ENCODE measurements around the gene ANP32B. TPM values are rescaled to one million over a fixed set of nuclear protein-coding genes. Genes with fewer than 3 reads are reported as not detected.

Gene ANP32B
- total and polyA plus RNA-seq, 2 donors (not counting 1 experiment from before 2014, with no cell fraction given), result 17.6 to 138 TPM

- peak overlapping the region; percentile 11 for H3K4me3 Mint-ChIP-seq
- Histone ChIP-seq H3K9ac (ENCODE audit: low read length) (no peak overlapping the region), H3K79me2 (ENCODE audit: control insufficient read depth, insufficient read depth, low read length) (peaks cover 77% of the 10 kb centered on the region), H3K9me3 (ENCODE audit: control extremely low read depth in 1 of 3, control insufficient read depth in 2 of 3, insufficient read depth in 1 of 3, low read length in 2 of 3) (peaks cover 0 to 6% (median 0%) of the 10 kb centered on the region in 3 donors), H3K4me1 (ENCODE audit: control insufficient read depth in 2 of 2, insufficient read depth in 2 of 2, low read length in 2 of 2) (peaks cover 45 to 52% of the 10 kb centered on the region in 2 donors), H3K4me2 (replicated peaks; ENCODE audit: low read depth, low read length, poor library complexity, severe bottlenecking) (peak overlapping the region; percentile 4), H4K20me1 (ENCODE audit: control insufficient read depth, insufficient read depth, low read length, poor library complexity, severe bottlenecking) (no peaks in the 10 kb centered on the region), H3K27ac (ENCODE audit: low read length in 2 of 2) (no peak overlapping the region), H2AFZ (ENCODE audit: insufficient read depth, low read depth, low read length, poor library complexity, severe bottlenecking) (no peak overlapping the region), H3K4me3 (ENCODE audit: control extremely low read depth in 1 of 5, extremely low read depth in 1 of 5, insufficient read depth in 1 of 5, low read depth in 2 of 5, low read length in 4 of 5) (no peak overlapping the region), H3K36me3 (replicated peaks in 1 of 2; ENCODE audit: control extremely low read depth in 1 of 2, control insufficient read depth in 1 of 2, extremely low read depth in 1 of 2, insufficient read depth in 2 of 2, low read length in 1 of 2) (no peaks in the 10 kb centered on the region), H3K27me3 (replicated peaks in 1 of 4; ENCODE audit: control extremely low read depth in 1 of 4, control insufficient read depth in 3 of 4, insufficient read depth in 4 of 4, low read length in 3 of 4) (no peaks in the 10 kb centered on the region)
- DNase-seq (peak; percentile 44), ATAC-seq (ENCODE audit: low read depth) (no peak)
- intact Hi-C loops (cut with micrococcal nuclease), result loop anchor here (10.0 kb wide), 3 partner anchors 293 to 1573 kb away; partner anchors contain the start of genes TDRD7, XPA and ZNF367
- no peaks in the 10 kb centered on the region for H3K9me3 Mint-ChIP-seq (ENCODE audit: insufficient read depth)
- ChIA-PET POLR2A (interaction anchor here (0.7 to 1.0 kb wide), 2 partner anchors 65 to 69 kb away, joined by 3 to 4 read pairs; partner anchors contain the start of genes NANS and TRMO), CTCF (interaction anchor here (1.5 to 5.3 kb wide), 2 partner anchors 47 to 64 kb away, joined by 12 to 27 read pairs; no protein-coding TSS in a partner anchor)
- no peaks in the 10 kb centered on the region for H3K27me3 Mint-ChIP-seq
- no peak for TF ChIP-seq CTCF (IDR thresholded peaks at IDR 0.05)
- no peak for TF ChIP-seq EZH2 (IDR thresholded peaks at IDR 0.05; ENCODE audit: borderline replicate concordance, insufficient read depth, low read depth, low read length, poor library complexity, severe bottlenecking)
- WGBS (ENCODE audit: insufficient coverage), result no CpG with 5 or more reads among the region's 5 CpGs
- peak overlapping the region; percentile 34 for H3K27ac Mint-ChIP-seq
- peaks cover 65% of the 10 kb centered on the region for H3K4me1 Mint-ChIP-seq
Measured at GRCh38 chr9:97987487-97987886, 4.3 kb downstream of the ANP32B start.

GRCh38 chr9:97990259-97990658, 7.1 kb downstream of the ANP32B start:
- peaks cover 0 to 4% (median 0%) of the 10 kb centered on the region in 3 donors for H3K9me3 ChIP-seq (ENCODE audit: control extremely low read depth in 1 of 3, control insufficient read depth in 2 of 3, insufficient read depth in 1 of 3, low read length in 2 of 3)
- H3K4me2 ChIP-seq (replicated peaks; ENCODE audit: low read depth, low read length, poor library complexity, severe bottlenecking), result no peak overlapping the region
- H4K20me1 ChIP-seq (ENCODE audit: control insufficient read depth, insufficient read depth, low read length, poor library complexity, severe bottlenecking), result peaks cover 15% of the 10 kb centered on the region
- H3K9ac ChIP-seq (ENCODE audit: low read length), result no peak overlapping the region
- Mint-ChIP-seq H3K4me3 (peak overlapping the region; percentile 18), H3K27me3 (no peaks in the 10 kb centered on the region), H3K4me1 (peaks cover 89% of the 10 kb centered on the region), H3K9me3 (ENCODE audit: insufficient read depth) (no peaks in the 10 kb centered on the region), H3K27ac (peak overlapping the region; percentile 51)
- H3K27ac ChIP-seq (ENCODE audit: low read length in 2 of 2), result peak overlapping the region in 1 of 2 donors; percentile 39
- intact Hi-C loops (cut with micrococcal nuclease), result loop anchor here (2.0 kb wide), 1 partner anchor 45 kb away; no protein-coding TSS in a partner anchor
- no peak overlapping the region for H2AFZ ChIP-seq (ENCODE audit: insufficient read depth, low read depth, low read length, poor library complexity, severe bottlenecking)
- DNase-seq (no peak), ATAC-seq (ENCODE audit: low read depth) (no peak)
- ChIA-PET CTCF (interaction anchor here (5.3 kb wide), 1 partner anchor 44 kb away, joined by 27 read pairs; no protein-coding TSS in a partner anchor), POLR2A (interaction anchor here (0.6 to 0.7 kb wide), 2 partner anchors 24 to 122 kb away, joined by 9 to 16 read pairs; no protein-coding TSS in a partner anchor)
- no peaks in the 10 kb centered on the region for H3K27me3 ChIP-seq (replicated peaks in 1 of 4; ENCODE audit: control extremely low read depth in 1 of 4, control insufficient read depth in 3 of 4, insufficient read depth in 4 of 4, low read length in 3 of 4)
- peaks cover 99% of the 10 kb centered on the region for H3K79me2 ChIP-seq (ENCODE audit: control insufficient read depth, insufficient read depth, low read length)
- no peak overlapping the region for H3K4me3 ChIP-seq (ENCODE audit: control extremely low read depth in 1 of 5, extremely low read depth in 1 of 5, insufficient read depth in 1 of 5, low read depth in 2 of 5, low read length in 4 of 5)
- peaks cover 0 to 7% of the 10 kb centered on the region in 2 experiments for H3K36me3 ChIP-seq (replicated peaks in 1 of 2; ENCODE audit: control extremely low read depth in 1 of 2, control insufficient read depth in 1 of 2, extremely low read depth in 1 of 2, insufficient read depth in 2 of 2, low read length in 1 of 2)
- TF ChIP-seq CTCF (IDR thresholded peaks at IDR 0.05), result no peak
- WGBS (ENCODE audit: insufficient coverage), result 67% methylated on average over 1 of the region's 2 CpGs
- peaks cover 58% of the 10 kb centered on the region in 2 donors for H3K4me1 ChIP-seq (ENCODE audit: control insufficient read depth in 2 of 2, insufficient read depth in 2 of 2, low read length in 2 of 2)

Measured in B cell (primary cell).